Pons (tissue), 1 donor: Measurements from ENCODE around the gene PWWP2B.

Experiments
- DNase-seq: peaks from one replicate; pipeline ENCODE4 v3.0.0-alpha.2; 2016; ENCODE audit warnings: low spot score

PWWP2B gene

GRCh38 chr10:132394936-132395703 is 1.9 kb upstream of the PWWP2B start:
- DNase-seq, result no peak

- DNase-seq, result no peak
Measured at GRCh38 chr10:132395704-132396493, 1.1 kb upstream of the PWWP2B start.

DNA sequence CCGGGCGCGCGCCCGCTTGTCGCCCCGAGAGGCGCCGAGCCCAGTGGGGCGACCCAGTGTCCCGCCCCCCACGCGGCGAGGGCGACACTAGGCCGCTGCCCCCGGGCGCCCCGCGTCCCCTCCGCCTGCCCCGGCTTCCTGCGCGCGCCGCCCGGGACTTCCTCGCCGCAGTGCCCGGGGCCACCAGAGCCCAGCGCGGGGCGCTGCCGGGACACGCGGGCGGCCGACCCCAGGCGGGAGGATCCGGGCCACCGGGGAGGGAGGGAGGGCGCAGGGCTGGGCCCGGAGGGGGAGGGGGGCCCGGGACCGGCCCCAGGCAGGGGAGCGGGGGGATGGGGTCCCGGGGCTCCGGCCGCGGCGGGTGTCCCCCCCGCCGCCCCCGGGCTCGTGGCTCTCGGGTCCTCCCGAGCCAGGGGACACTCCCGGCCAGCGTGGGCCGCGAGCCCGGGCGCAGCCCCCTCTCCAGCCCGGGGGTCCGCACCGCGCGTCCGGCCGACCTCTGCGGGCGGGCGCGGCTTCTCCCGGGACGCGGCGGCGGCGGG is 435 bp upstream of the PWWP2B start:
- DNase-seq, result no peak

DNA sequence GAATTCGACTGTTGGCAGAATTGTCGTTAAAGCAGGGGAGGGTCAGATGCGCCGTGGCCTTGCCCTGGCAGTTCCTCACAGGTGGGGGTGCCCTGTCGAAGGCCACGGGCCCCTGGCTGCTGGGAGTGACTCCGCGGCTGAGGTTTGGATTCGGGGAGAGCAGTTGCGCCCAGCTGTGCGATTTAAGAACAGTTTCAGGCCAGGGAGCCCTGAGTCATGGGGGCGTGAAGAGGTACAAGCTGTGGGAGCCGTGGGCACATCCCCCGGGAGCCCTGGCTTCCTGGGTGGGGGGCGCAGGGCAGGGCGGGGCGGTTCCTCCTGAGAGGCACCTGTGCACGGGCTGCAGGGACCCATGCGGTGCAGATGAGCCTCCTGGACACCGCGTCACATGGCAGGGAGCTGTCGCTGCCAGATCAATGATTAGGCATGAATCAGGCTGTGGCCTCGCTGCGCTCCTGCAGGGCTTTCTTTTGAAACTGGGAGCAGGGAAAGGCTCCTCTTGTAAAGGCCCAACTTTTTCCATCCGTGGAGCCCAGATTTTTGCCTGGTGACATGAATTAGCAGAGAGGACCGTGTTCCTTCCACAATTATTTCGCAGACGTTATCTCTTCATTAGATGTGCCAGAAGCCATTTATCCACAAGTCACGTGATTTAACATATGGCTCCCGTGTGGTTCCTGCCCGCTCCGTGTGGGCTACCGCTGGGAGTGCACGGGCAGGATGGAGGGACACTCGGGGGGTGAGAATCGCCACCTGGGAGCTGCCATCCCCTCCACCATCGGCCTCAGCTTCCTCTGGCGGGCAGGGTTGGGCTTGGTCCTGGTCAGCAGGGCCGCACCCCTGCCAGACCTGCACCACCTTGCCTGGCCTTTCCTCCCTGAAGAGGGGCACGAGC is 918 bp downstream of the PWWP2B start:
- no peak for DNase-seq

DNA sequence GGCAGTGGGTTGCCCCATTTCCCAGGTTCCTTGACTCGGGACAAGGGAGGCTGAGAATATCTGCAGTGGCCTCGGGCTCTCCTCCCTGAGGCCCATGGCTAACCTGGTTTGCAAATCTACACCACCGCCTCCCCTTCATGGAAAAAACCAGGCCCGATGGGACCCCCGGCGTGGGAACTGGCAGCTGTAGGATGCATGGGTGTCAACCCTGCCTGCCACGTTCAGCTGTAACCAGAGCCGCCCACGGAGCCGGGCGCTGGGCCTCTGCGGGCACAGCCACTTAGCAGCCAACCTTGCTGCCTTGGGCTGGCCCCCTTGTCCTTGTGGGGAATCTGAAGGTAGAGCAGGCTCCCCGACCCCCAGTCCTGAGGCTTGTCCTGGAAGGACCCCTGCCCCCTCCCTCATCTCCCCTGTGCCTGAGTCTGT is 1.6 kb downstream of the PWWP2B start:
- no peak for DNase-seq

DNA sequence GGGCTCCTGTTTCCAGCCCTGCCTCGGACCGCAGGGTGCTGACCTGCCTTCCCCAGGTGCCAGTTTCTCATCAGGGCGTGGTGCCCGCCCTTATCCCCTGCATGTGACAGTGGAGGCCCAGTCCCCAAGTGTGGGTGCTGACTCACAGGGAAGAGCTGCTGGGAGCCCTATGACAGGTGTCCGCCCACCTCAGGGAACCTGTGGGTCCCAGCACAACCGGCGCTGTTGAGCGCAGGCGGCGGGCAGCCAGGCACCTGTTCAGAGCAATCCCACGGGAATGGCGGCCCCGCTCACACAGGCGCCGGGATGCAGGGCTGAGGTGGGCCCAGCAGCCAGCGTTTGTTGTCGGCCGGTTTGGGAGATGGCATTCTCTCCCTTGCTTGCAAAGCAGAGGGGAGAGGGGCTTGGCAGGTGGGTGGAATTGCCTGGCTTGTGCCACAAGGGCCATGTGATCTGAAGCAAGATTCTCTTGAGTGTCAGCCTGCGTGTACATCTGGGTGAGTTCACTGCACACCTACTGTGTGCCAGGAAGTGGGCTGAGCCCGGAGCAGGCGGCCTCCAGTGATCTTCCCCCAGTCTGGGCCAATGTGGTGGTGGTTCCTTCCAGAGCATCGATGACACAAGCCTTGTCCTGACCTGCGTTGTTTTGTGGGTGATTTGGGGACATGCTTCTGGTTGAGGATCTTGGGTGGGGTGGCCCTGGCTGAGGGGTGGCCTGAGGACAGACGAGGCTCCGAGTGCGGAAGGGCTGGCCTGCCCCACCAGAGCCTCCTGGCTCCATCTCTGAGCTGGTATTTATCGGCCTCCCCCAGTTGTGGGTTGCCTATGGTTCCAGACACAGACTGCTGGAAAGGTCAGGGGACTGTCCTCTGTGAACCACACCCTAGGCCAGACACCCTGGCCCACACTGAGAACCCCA is 2.4 kb downstream of the PWWP2B start:
- no peak for DNase-seq

DNA sequence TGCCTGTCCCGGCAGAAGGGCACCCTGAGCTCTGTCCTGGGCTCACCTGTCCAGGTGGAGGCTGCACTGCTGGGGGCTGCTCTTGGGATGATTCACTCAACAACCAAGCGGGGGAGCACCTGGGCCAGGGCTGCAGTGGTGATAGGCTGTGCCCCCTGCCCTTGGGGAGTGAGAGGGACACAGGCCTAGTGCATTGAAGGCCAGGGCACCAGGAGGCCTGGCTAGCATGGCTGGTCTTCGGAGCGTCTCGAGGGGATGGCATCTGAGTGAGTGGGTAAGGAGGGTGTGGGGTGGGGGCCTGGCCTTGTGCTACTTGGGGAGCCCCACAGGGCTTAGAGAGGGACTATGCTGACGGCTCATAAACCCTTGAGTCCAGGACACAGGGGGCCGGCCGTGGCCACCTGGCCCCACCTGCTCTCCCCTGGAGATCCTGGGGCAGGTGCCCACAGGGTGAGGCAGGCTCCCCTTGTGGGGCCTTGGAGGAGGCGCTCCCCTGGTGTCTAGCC is 3.1 kb downstream of the PWWP2B start:
- DNase-seq, result no peak

DNA sequence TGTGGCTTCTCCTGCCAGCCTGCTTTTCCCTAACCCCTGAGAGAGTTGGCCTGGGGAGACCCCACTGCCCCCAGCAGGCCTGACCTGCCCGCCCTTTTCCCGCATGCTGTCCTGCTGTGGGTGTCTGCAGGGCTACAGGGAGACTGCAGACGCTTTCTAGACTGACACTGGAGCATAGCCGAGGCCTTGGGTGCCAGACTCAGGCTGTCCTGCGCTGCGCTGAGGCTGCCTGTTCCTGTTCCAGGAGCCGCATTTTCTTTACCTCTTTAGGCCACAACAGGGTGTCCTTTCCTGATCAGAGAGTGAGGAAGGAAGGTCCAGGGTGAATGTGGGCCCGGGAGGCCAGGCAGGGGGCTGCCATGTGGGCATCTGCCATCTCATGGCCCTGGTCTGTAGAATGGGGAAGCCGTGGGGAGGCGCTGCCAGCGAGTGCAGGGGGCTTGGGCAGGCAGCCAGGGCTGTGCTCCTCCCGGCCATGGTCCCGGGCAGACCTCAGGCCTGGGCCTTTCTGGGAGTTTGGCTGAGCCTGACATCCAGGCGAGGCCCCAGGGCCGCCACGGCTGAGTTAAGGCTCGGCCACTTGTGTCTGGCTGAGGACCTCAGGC is 3.6 kb downstream of the PWWP2B start:
- no peak for DNase-seq

- no peak for DNase-seq
Measured at GRCh38 chr10:132401401-132402118, 4.6 kb downstream of the PWWP2B start.

DNA sequence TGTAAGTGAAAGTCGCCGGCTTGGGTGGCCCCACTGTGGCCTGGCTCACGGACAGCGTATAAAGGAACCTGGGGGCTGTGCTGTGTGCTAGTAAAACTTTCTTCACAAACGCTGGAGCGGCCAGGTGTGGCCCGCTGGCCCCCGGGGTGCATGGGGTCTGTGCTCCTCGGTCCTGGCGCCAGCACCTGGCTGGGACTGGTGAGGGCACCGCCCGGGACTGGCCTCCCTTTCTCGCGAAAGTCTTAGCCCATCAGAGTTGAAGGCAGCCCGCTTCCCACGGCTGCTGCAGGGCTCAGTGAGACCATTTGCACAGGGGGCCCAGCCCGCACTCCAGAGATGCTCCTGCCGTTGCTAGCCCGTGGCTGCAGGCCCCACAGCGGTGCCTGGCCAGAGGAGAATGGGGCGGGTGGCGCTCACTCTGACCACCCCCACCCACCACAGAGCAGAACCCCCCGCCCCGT is 5.8 kb downstream of the PWWP2B start:
- no peak for DNase-seq

GRCh38 chr10:132403511-132404168 is 6.6 kb downstream of the PWWP2B start:
- DNase-seq, result no peak

DNA sequence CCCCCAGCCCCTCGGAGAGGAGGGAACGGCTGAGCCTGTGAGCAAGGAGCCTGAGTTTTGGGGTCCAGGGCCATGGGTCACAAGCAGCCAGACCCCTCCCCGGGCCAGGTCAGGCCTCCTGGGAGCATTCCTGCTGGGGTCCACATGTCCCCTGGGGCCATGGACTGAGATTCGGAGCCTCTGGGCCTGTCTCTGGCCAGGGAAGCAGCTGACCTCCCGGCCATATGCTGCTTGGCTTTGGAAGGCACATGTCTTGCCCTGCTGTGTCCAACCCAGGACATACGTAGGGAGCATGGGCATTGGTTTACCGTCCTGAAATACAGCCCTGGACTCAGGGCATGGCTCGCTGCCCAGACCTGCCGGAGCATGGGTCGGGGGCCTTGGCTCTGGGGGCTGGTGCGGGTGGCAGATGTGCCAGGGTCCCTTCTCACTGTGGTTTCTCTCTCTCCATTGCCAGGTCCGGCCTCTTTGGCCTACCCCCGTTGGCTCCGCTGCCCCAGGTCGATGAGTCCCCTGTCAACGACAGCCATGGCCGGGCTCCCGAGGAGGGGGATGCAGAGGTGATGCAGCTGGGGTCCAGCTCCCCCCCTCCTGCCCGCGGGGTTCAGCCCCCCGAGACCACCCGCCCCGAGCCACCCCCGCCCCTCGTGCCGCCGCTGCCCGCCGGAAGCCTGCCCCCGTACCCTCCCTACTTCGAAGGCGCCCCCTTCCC is 7.3 kb downstream of the PWWP2B start:
- no peak for DNase-seq

DNA sequence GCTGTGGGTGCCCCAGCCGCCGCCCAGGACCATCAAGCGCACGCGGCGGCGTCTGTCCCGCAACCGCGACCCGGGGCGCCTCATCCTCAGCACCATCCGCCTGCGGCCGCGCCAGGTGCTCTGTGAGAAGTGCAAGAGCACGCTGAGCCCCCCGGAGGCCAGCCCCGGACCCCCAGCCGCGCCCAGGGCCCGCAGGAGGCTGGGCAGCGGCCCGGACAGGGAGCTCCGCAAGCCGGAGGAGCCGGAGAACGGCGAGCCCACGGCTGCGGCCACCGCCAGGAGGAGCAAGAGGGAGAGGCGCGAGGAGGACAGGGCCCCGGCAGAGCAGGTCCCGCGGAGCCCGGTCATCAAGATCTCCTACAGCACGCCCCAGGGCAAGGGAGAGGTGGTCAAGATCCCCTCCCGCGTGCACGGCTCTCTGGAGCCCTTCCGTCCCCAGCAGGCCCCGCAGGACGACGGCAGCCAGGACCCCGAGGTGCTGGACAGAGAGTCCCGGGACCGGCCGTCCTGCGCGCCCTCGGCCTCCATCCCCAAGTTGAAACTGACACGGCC is 8.0 kb downstream of the PWWP2B start:
- no peak for DNase-seq

GRCh38 chr10:132405463-132405991 is 8.5 kb downstream of the PWWP2B start:
- no peak for DNase-seq

GRCh38 chr10:132406181-132406580 is 9.2 kb downstream of the PWWP2B start:
- no peak for DNase-seq

DNA sequence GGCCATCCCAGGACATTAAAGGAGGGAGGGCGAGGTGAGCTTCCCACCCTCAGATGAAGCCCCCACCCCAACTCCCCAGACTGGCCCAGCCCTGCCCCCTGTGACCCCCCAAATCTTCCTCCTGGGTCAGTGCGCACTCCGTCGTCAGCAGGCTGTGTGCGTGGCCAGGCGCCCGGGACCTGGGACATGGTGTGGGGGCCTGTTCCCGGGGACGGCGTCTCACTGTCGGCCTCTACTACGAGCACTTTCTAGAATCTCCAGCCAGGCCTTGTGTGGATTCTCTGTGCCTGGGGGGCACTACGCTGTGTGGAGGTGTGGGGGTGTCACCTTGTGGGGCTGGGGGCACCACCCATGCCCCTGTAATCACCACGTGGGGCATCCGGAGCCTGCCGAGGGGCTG is 9.8 kb downstream of the PWWP2B start:
- no peak for DNase-seq

DNA sequence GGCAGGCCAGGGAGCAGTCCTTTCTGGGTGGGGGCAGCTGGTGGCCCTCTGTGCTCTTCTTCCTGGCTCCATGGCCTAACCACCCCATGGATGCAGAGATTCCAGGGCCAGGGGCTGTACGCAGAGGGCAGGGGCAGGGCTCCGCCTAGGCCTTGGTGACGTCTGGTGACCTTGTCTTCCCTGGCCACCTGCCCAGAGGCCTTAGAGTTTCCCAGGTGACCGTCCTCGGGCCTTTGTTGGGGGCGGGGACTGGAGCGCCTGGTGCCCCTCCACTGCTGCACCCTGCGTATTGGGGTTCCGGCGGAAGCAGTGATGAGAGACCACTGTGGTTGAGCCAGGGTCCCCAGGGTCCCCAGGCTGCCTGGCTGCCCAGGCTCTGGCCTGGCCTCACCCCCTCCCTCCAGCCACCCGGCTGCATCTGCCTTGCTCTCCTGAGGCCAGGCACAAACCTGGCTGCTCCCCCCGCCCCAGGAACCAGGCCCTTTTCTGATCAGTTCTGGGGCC is 10.3 kb downstream of the PWWP2B start:
- no peak for DNase-seq

GRCh38 chr10:132407846-132408278 is 10.9 kb downstream of the PWWP2B start:
- DNase-seq, result no peak
